ENCODE measurements around the gene COL27A1. TPM values are rescaled to one million over a fixed set of nuclear protein-coding genes. Genes with fewer than 3 reads are reported as not detected.
A peak's percentile ranks its signal among the peaks of the same experiment; 100 is the strongest.

The COL27A1 gene
- total RNA-seq, 1 donor from 2014 or later: 1.3 TPM

DNA sequence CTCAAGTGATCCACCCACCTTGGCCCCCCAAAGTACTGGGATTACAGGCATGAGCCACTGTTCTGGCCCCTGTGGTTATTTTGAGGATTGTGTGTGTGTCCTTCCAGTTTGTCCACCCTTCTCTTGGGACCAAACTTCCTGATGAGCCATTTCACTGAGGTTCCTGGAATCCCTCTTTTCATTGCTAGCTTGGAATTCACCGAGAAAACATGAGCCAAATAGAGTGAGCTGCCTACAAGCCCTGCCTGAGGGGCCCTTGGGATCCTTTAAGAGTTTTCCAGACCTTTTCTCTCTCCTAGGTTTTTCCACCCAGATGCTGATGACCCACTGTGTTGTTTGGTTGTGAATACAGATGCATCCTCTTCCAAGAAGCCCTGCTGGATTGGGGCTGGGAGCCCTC is 43.0 kb upstream of the COL27A1 start:
- Histone ChIP-seq H3K4me3 (ENCODE audit: low read depth, low read length) (no peak overlapping the region), H3K36me3 (ENCODE audit: control insufficient read depth, insufficient read depth, low read length) (no peaks in the 10 kb centered on the region), H3K27me3 (ENCODE audit: control insufficient read depth, insufficient read depth, low read length) (peaks cover 7% of the 10 kb centered on the region)
- TF ChIP-seq CTCF (IDR thresholded peaks at IDR 0.05; ENCODE audit: insufficient read depth, low read length, severe bottlenecking): no peak
- FAIRE-seq: no peak
- DNase-seq (ENCODE audit: low read depth): no peak

DNA sequence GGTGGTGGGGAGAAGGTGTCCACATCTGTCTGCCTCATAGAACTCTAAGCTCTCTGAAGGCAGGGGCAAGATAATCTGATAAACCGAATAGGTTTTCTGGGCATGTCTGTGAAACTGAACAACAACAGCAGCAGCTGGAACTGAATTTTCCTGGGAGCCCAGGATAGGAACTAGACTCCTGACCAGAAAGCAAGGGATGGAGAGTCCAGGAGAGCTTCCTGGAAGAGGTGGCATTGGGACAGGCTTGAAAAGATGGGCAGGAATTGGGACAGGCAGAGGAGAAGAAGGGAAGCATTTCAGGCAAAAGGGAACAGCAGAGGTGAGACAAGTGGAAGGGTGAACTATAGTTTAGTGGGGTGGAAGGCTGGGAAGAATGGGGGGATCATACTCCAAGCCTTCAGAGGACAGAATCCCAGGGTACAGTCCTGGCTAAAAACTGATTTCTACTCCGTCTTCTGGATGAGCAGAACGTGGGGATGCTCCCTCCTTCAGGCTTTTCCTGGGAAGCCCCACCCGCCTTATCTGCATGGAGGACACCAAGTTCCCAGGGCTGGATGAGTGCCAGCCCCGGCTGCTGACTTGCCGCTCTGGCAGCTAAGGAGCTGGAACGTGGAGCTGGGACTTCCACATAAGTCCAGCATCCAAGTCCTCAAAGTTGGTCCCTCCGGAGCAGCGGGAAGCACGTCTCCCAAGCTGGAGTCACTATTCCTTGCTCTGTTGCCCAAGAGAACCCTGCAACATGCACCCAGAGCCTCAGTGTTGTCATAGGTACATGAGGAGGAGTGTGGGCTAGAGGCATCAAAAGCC is 42.4 kb upstream of the COL27A1 start:
- TF ChIP-seq CTCF (IDR thresholded peaks at IDR 0.05; ENCODE audit: insufficient read depth, low read length, severe bottlenecking): no peak
- DNase-seq (ENCODE audit: low read depth) (peak; percentile 34), FAIRE-seq (peak; percentile 82)
- no peaks in the 10 kb centered on the region for H3K36me3 ChIP-seq (ENCODE audit: control insufficient read depth, insufficient read depth, low read length)
- H3K4me3 ChIP-seq (ENCODE audit: low read depth, low read length): no peak overlapping the region
- peaks cover 9% of the 10 kb centered on the region for H3K27me3 ChIP-seq (ENCODE audit: control insufficient read depth, insufficient read depth, low read length)

DNA sequence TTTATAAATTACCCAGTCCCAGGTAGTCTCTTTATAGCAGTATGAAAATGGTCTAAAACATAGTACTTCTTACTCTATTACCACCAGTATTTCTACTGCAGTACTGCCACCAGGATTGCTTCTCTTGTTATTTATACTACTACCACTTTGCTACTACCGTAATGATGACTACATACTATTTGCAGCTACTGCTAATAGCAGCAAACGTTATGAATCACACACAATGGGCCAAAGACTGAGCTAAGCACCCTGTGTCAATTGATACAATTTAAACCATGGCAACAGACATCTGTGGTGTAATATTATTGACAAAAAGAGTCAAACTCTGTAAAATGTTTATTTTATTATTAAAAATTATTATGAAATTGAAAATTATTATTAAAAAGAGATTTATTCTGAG is 41.0 kb upstream of the COL27A1 start:
- no peak for TF ChIP-seq CTCF (IDR thresholded peaks at IDR 0.05; ENCODE audit: insufficient read depth, low read length, severe bottlenecking)
- H3K27me3 ChIP-seq (ENCODE audit: control insufficient read depth, insufficient read depth, low read length): peaks cover 20% of the 10 kb centered on the region
- FAIRE-seq (no peak), DNase-seq (ENCODE audit: low read depth) (peak; percentile 48)
- H3K36me3 ChIP-seq (ENCODE audit: control insufficient read depth, insufficient read depth, low read length): no peaks in the 10 kb centered on the region
- no peak overlapping the region for H3K4me3 ChIP-seq (ENCODE audit: low read depth, low read length)

GRCh38 chr9:114115654-114116125 is 39.6 kb upstream of the COL27A1 start:
- TF ChIP-seq CTCF (IDR thresholded peaks at IDR 0.05; ENCODE audit: insufficient read depth, low read length, severe bottlenecking): no peak
- DNase-seq (ENCODE audit: low read depth): no peak
- peak; percentile 68 for FAIRE-seq
- no peaks in the 10 kb centered on the region for H3K36me3 ChIP-seq (ENCODE audit: control insufficient read depth, insufficient read depth, low read length)
- peaks cover 27% of the 10 kb centered on the region for H3K27me3 ChIP-seq (ENCODE audit: control insufficient read depth, insufficient read depth, low read length)
- H3K4me3 ChIP-seq (ENCODE audit: low read depth, low read length): no peak overlapping the region

DNA sequence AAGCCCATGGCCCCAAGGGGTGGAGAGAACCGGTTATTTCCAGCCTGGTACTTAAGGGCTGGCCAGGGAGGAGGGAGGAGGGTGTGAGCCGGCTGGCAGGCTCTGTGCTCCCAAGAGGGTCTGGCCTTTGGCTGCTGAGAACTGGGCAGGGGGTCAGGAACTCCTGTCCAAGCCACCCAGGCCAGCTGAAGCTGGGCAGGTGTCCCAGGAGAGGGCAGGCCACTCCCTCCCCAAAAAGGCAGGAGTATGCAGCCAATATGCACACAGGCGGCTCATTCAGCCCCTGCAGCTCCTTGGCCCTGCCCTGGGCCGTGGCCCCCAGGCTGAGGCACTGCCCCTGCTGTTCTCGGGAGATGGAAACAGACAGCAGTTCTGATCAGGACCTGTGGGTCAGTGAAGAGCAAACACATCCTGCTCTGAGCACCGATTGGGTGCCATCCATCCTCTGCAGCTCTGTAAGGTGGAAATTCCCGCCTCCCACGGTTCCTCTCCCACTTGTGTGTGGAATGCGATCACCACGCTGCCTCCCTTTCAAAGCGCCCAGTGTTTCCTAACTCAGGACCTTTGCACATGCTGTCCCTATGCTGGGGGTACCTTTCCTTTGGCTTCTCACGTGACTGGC is 39.1 kb upstream of the COL27A1 start:
- no peaks in the 10 kb centered on the region for H3K36me3 ChIP-seq (ENCODE audit: control insufficient read depth, insufficient read depth, low read length)
- DNase-seq (ENCODE audit: low read depth) (no peak), FAIRE-seq (no peak)
- H3K4me3 ChIP-seq (ENCODE audit: low read depth, low read length): no peak overlapping the region
- TF ChIP-seq CTCF (IDR thresholded peaks at IDR 0.05; ENCODE audit: insufficient read depth, low read length, severe bottlenecking): no peak
- peaks cover 29% of the 10 kb centered on the region for H3K27me3 ChIP-seq (ENCODE audit: control insufficient read depth, insufficient read depth, low read length)
